ENCODE results near the gene FCN1.

FCN1 gene

GRCh38 chr9:134922932-134923240 lies 5.2 kb upstream of the FCN1 start:
- H3K9ac ChIP-seq (ENCODE audit: low read depth, low read length, poor library complexity, severe bottlenecking), result no peak overlapping the region
- H4K20me1 ChIP-seq (ENCODE audit: insufficient read depth, low read length, poor library complexity, severe bottlenecking), result no peaks in the 10 kb centered on the region
- H3F3A ChIP-seq (ENCODE audit: low read depth), result no peaks in the 10 kb centered on the region
- peaks cover under 1% of the 10 kb centered on the region for H3K4me1 ChIP-seq (ENCODE audit: insufficient read depth, low read length, poor library complexity, severe bottlenecking)
- no peaks in the 10 kb centered on the region for H3K36me3 ChIP-seq (ENCODE audit: insufficient read depth, low read length)
- H3K27me3 ChIP-seq (ENCODE audit: insufficient read depth, low read length, poor library complexity, severe bottlenecking), result no peaks in the 10 kb centered on the region
- H3K4me2 ChIP-seq (ENCODE audit: low read depth, low read length, poor library complexity, severe bottlenecking), result no peak overlapping the region
- H3K9me2 ChIP-seq (replicated peaks; ENCODE audit: low read depth, low read length), result no peaks in the 10 kb centered on the region
- no peak overlapping the region for H2AFZ ChIP-seq (ENCODE audit: low read length)
- TF ChIP-seq CTCF (conservative IDR thresholded peaks at IDR 0.05; ENCODE audit: low read length), result no peak
- no peaks in the 10 kb centered on the region for H3K79me2 ChIP-seq (ENCODE audit: insufficient read depth, low read length)
- no peak overlapping the region for H3K4me3 ChIP-seq (ENCODE audit: low read length, poor library complexity, severe bottlenecking)
- peaks cover 9% of the 10 kb centered on the region; the same call in 1 of the 2 replicates for H3K9me3 ChIP-seq (ENCODE audit: insufficient read depth, low read depth, low read length)

- no peak for TF ChIP-seq EZH2phosphoT487 (IDR thresholded peaks at IDR 0.05; ENCODE audit: borderline replicate concordance)
- no peak for TF ChIP-seq CTCF (conservative IDR thresholded peaks at IDR 0.05; ENCODE audit: low read length)
- peaks cover 6% of the 10 kb centered on the region for H3K4me1 ChIP-seq (ENCODE audit: insufficient read depth, low read length, poor library complexity, severe bottlenecking)
These were observed 4.6 kb upstream of the FCN1 start for GRCh38 chr9:134922066-134922931.

GRCh38 chr9:134919303-134919702 lies 1.6 kb upstream of the FCN1 start:
- no peaks in the 10 kb centered on the region for H3K27me3 ChIP-seq (ENCODE audit: insufficient read depth, low read length, poor library complexity, severe bottlenecking)
- H3K4me2 ChIP-seq (ENCODE audit: low read depth, low read length, poor library complexity, severe bottlenecking), result no peak overlapping the region
- TF ChIP-seq CTCF (conservative IDR thresholded peaks at IDR 0.05; ENCODE audit: low read length) (no peak), EZH2phosphoT487 (IDR thresholded peaks at IDR 0.05; ENCODE audit: borderline replicate concordance) (no peak)
- H3K9ac ChIP-seq (ENCODE audit: low read depth, low read length, poor library complexity, severe bottlenecking), result no peak overlapping the region
- no peaks in the 10 kb centered on the region for H3F3A ChIP-seq (ENCODE audit: low read depth)
- H4K20me1 ChIP-seq (ENCODE audit: insufficient read depth, low read length, poor library complexity, severe bottlenecking), result no peaks in the 10 kb centered on the region
- no peaks in the 10 kb centered on the region for H3K9me2 ChIP-seq (replicated peaks; ENCODE audit: low read depth, low read length)
- no peaks in the 10 kb centered on the region for H3K36me3 ChIP-seq (ENCODE audit: insufficient read depth, low read length)
- H3K4me3 ChIP-seq (ENCODE audit: low read length, poor library complexity, severe bottlenecking), result no peak overlapping the region
- no peak overlapping the region for H2AFZ ChIP-seq (ENCODE audit: low read length)
- peaks cover 14% of the 10 kb centered on the region; the same call in 1 of the 2 replicates for H3K9me3 ChIP-seq (ENCODE audit: insufficient read depth, low read depth, low read length)
- H3K4me1 ChIP-seq (ENCODE audit: insufficient read depth, low read length, poor library complexity, severe bottlenecking), result peaks cover 6% of the 10 kb centered on the region
- no peaks in the 10 kb centered on the region for H3K79me2 ChIP-seq (ENCODE audit: insufficient read depth, low read length)

More at GRCh38 chr9:134922066-134922931, 4.6 kb upstream of the FCN1 start:
- Histone ChIP-seq H3K79me2 (ENCODE audit: insufficient read depth, low read length) (no peaks in the 10 kb centered on the region), H4K20me1 (ENCODE audit: insufficient read depth, low read length, poor library complexity, severe bottlenecking) (no peaks in the 10 kb centered on the region), H2AFZ (ENCODE audit: low read length) (no peak overlapping the region), H3K27me3 (ENCODE audit: insufficient read depth, low read length, poor library complexity, severe bottlenecking) (no peaks in the 10 kb centered on the region), H3K36me3 (ENCODE audit: insufficient read depth, low read length) (no peaks in the 10 kb centered on the region), H3K4me2 (ENCODE audit: low read depth, low read length, poor library complexity, severe bottlenecking) (no peak overlapping the region), H3K9me2 (replicated peaks; ENCODE audit: low read depth, low read length) (no peaks in the 10 kb centered on the region), H3K9me3 (ENCODE audit: insufficient read depth, low read depth, low read length) (peaks cover 9% of the 10 kb centered on the region; the same call in 1 of the 2 replicates), H3K4me3 (ENCODE audit: low read length, poor library complexity, severe bottlenecking) (no peak overlapping the region), H3K9ac (ENCODE audit: low read depth, low read length, poor library complexity, severe bottlenecking) (no peak overlapping the region), H3F3A (ENCODE audit: low read depth) (no peaks in the 10 kb centered on the region)

Measured in Loucy (cell line).